GM19043 (cell line): Measurements from ENCODE around the gene NRCAM.
"Not testable (repeated sequence)": the region's sequence is repeated elsewhere in the genome, so short reads cannot be mapped to it uniquely, and the experiment has no call there.

Experiments
- ATAC-seq: cut with Tn5 transposase; IDR thresholded peaks from one replicate; pipeline ENCODE4 v1.9.1; 2021; ENCODE audit warnings: low read depth; ENCODE audit not compliant: unreplicated experiment

The NRCAM gene

GRCh38 chr7:108259447-108259846 is 196.8 kb downstream of the NRCAM start:
- not testable (repeated sequence) for ATAC-seq

GRCh38 chr7:108257954-108258353 is 198.3 kb downstream of the NRCAM start:
- ATAC-seq = no peak

- no peak for ATAC-seq
These were observed 202.0 kb downstream of the NRCAM start for GRCh38 chr7:108254259-108254658.

GRCh38 chr7:108253275-108254044 is 202.8 kb downstream of the NRCAM start:
- no peak for ATAC-seq

- no peak for ATAC-seq
These were observed 204.1 kb downstream of the NRCAM start for GRCh38 chr7:108252177-108252576.

- ATAC-seq = no peak
These were observed 204.5 kb downstream of the NRCAM start for GRCh38 chr7:108251700-108252099.

- ATAC-seq = no peak
These were observed 206.8 kb downstream of the NRCAM start for GRCh38 chr7:108249453-108249852.

GRCh38 chr7:108248821-108249220 is 207.4 kb downstream of the NRCAM start:
- ATAC-seq = no peak

GRCh38 chr7:108248418-108248817 is 207.8 kb downstream of the NRCAM start:
- ATAC-seq = no peak

GRCh38 chr7:108247614-108248013 is 208.6 kb downstream of the NRCAM start:
- no peak for ATAC-seq

GRCh38 chr7:108246227-108246837 is 209.9 kb downstream of the NRCAM start:
- ATAC-seq = no peak

GRCh38 chr7:108245523-108246226 is 210.6 kb downstream of the NRCAM start:
- no peak for ATAC-seq

- no peak for ATAC-seq
These were observed 212.1 kb downstream of the NRCAM start for GRCh38 chr7:108244110-108244509.

- ATAC-seq = no peak
These were observed 216.6 kb downstream of the NRCAM start for GRCh38 chr7:108239501-108240225.

GRCh38 chr7:108236681-108237415 is 219.4 kb downstream of the NRCAM start:
- no peak for ATAC-seq

- ATAC-seq = no peak
These were observed 220.7 kb downstream of the NRCAM start for GRCh38 chr7:108235451-108236061.

GRCh38 chr7:108234971-108235450 is 221.2 kb downstream of the NRCAM start:
- no peak for ATAC-seq

- no peak for ATAC-seq
These were observed 222.0 kb downstream of the NRCAM start for GRCh38 chr7:108234281-108234680.

- ATAC-seq = no peak
These were observed 224.2 kb downstream of the NRCAM start for GRCh38 chr7:108232076-108232475.

GRCh38 chr7:108231221-108231620 is 225.0 kb downstream of the NRCAM start:
- ATAC-seq = no peak
